ENCODE results near the gene TIMMDC1. TPM values are rescaled to one million over a fixed set of nuclear protein-coding genes. Genes with fewer than 3 reads are reported as not detected.
A peak's percentile ranks its signal among the peaks of the same experiment; 100 is the strongest.

TIMMDC1 gene
- total RNA-seq, 2 donors from 2014 or later: 88.6 to 128 TPM

- peak within 1 kb of the TSS; percentile 79 to 93 for H3K9ac ChIP-seq (ENCODE audit: low read depth in 2 of 2, low read length in 2 of 2)
- H3K4me1 ChIP-seq: no peaks in the 10 kb centered on the region
- peak within 1 kb of the TSS; percentile 74 for H3K27ac ChIP-seq
- peak; percentile 100 for DNase-seq
- intact Hi-C loops (cut with DNase I): loop anchor here (10.0 kb wide), 1 partner anchor 211 kb away; the partner anchor contains the start of gene COX17
- H3K9me3 ChIP-seq: no peaks in the 10 kb centered on the region
- peak within 1 kb of the TSS; percentile 97 for H3K4me3 ChIP-seq
- peaks cover 9% of the 10 kb centered on the region for H3K36me3 ChIP-seq
- no peaks in the 10 kb centered on the region for H3K27me3 ChIP-seq
- TF ChIP-seq CTCF (IDR thresholded peaks at IDR 0.05): no peak
These were observed 34.9 kb upstream of the TIMMDC1 start, which contains the start of gene TMEM39A for GRCh38 chr3:119463171-119464169. Gene TMEM39A (minus strand): TSS chr3:119463615. CDS start chr3:119462074, 1,541 bp downstream.

- Histone ChIP-seq H3K9me3 (no peaks in the 10 kb centered on the region), H3K27me3 (no peaks in the 10 kb centered on the region), H3K4me1 (peaks cover 6% of the 10 kb centered on the region), H3K4me3 (no peak overlapping the region), H3K9ac (ENCODE audit: low read depth in 2 of 2, low read length in 2 of 2) (no peak overlapping the region), H3K36me3 (no peaks in the 10 kb centered on the region), H3K27ac (no peak overlapping the region)
- no peak for DNase-seq
- TF ChIP-seq CTCF (IDR thresholded peaks at IDR 0.05): no peak
- intact Hi-C loops (cut with DNase I): loop anchor here (10.0 kb wide), 1 partner anchor 207 kb away; the partner anchor contains the start of gene COX17
These were observed 30.3 kb upstream of the TIMMDC1 start for GRCh38 chr3:119468041-119468440.

DNA sequence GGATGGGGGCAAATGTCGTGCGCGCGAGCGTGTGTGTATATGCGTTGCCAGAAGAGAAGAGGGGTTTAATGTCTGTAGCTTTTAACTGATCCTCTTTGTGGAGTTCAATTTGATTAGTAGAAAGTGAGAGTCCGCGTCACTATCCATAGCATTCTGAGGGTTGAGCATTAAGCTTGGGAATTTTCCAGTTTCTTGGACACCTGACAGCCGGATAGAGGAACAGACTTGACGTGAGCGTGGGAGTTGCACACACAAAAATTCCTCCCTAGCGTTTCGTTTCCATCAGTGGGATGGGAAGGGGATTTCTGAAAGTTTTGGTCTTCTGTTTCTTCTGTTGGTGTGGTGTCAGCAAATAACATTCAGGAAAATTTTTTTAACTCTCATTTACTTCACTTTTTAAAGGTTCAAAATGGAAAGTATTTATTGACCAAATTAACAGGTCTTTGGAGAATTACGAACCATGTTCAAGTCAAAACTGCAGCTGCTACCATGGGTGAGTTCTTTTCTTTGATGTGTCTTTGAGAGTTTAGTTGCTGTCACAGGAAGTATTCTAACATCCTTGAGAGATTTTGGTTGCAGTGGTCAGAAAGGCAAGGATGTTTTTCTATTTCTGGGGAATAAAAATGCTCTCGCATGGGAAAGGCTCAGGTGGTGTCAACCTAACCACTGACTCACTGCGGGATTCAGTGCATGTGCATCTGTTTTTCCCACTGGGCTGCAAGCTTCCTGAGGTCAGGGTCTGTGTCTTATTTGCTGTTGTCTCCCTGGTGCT lies 28.7 kb upstream of the TIMMDC1 start:
- H3K9me3 ChIP-seq: no peaks in the 10 kb centered on the region
- peaks cover 6% of the 10 kb centered on the region for H3K4me1 ChIP-seq
- intact Hi-C loops (cut with DNase I): loop anchor here (10.0 kb wide), 1 partner anchor 205 kb away; the partner anchor contains the start of gene COX17
- no peak overlapping the region for H3K27ac ChIP-seq
- no peaks in the 10 kb centered on the region for H3K36me3 ChIP-seq
- H3K27me3 ChIP-seq: no peaks in the 10 kb centered on the region
- no peak for DNase-seq
- no peak for TF ChIP-seq CTCF (IDR thresholded peaks at IDR 0.05)
- H3K4me3 ChIP-seq: peak overlapping the region; percentile 93
- H3K9ac ChIP-seq (ENCODE audit: low read depth in 2 of 2, low read length in 2 of 2): peak overlapping the region; percentile 83 to 91

- Histone ChIP-seq H3K27ac (peak overlapping the region; percentile 24), H3K4me3 (no peak overlapping the region), H3K9me3 (no peaks in the 10 kb centered on the region), H3K27me3 (no peaks in the 10 kb centered on the region), H3K9ac (ENCODE audit: low read depth in 2 of 2, low read length in 2 of 2) (peak overlapping the region in 1 of 2 donors; percentile 0), H3K4me1 (peaks cover 6% of the 10 kb centered on the region), H3K36me3 (no peaks in the 10 kb centered on the region)
- peak; percentile 65 for DNase-seq
- TF ChIP-seq CTCF (IDR thresholded peaks at IDR 0.05): no peak
- intact Hi-C loops (cut with DNase I): no loop called here
These were observed 27.5 kb upstream of the TIMMDC1 start for GRCh38 chr3:119470866-119471265.

GRCh38 chr3:119481079-119481478 lies 17.3 kb upstream of the TIMMDC1 start:
- Histone ChIP-seq H3K27ac (no peak overlapping the region), H3K27me3 (no peaks in the 10 kb centered on the region), H3K9me3 (no peaks in the 10 kb centered on the region), H3K9ac (ENCODE audit: low read depth in 2 of 2, low read length in 2 of 2) (no peak overlapping the region), H3K4me1 (no peaks in the 10 kb centered on the region), H3K36me3 (no peaks in the 10 kb centered on the region), H3K4me3 (no peak overlapping the region)
- intact Hi-C loops (cut with DNase I): no loop called here
- DNase-seq: no peak
- TF ChIP-seq CTCF (IDR thresholded peaks at IDR 0.05): no peak
